CD4-positive, alpha-beta T cell treated with Interleukin-2 at 100 ng/mL for 4 hours (primary cell): ENCODE results near the gene FUBP3.
A peak's percentile ranks its signal among the peaks of the same experiment; 100 is the strongest.

ENCODE experiments used
- DNase-seq: peaks from one replicate; pipeline ENCODE4 v3.0.0-alpha.2; 2020; ENCODE audit warnings: low spot score

Gene FUBP3

DNA sequence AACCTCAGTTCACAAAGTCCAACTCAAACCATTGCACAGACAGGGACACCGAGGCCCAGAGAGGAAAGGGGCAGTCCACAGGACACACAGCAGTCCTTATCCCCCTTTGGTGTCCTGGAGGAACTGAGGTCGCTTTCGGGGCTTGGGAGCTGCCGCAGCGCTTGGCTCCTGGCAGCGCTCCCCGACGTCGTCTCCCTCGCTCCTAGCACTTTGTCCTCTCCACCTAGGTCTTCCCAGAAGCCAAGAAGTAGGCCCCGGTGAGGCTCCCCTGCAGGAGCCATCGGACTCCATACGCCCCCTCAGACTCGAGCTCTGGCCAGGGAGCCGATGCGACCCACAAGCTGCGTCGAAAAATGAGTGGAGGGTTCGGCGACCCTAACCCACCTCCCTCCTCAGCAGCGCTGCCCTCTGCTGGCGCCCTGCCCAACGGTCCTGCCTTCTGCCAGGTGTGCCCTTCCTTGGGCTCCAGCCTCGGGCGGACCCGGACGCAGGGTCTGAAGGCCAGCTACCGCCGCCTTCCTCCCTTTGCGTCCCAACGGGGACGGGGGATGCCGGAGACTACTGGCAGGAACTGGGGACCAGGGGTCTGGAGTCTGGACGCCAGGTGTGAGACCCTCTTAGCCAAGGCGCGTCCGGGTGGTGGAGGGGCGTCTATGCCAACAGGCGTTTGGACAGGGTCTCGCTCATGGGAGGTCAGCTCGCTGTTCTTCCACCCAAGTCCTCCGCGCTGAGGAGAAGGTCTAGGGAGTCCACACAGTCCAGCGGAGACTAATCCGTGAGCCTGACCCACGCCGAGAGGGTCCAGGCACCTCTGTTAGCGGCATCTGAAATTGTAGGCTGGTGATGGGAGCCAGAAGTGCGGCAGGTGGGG is 83.0 kb downstream of the FUBP3 start:
- DNase-seq, result no peak

- no peak for DNase-seq
Observed at GRCh38 chr9:130662970-130663257, 83.5 kb downstream of the FUBP3 start.

- DNase-seq, result no peak
Observed at GRCh38 chr9:130663258-130663976, 84.0 kb downstream of the FUBP3 start.

DNA sequence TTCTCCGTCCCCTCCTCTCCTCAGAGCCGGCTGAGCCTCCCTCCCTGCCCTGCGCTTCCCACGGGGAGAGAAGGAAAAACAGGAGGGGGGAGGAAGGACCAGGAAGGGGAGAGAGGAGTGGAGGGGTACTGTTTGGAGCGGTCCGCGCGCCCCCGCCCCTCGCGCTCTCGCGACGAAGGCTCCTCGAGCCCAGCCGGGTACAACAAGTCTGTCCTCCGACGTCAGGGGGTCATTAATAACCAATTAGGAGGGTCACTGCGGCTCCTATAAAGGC is 84.5 kb downstream of the FUBP3 start:
- DNase-seq, result no peak

DNA sequence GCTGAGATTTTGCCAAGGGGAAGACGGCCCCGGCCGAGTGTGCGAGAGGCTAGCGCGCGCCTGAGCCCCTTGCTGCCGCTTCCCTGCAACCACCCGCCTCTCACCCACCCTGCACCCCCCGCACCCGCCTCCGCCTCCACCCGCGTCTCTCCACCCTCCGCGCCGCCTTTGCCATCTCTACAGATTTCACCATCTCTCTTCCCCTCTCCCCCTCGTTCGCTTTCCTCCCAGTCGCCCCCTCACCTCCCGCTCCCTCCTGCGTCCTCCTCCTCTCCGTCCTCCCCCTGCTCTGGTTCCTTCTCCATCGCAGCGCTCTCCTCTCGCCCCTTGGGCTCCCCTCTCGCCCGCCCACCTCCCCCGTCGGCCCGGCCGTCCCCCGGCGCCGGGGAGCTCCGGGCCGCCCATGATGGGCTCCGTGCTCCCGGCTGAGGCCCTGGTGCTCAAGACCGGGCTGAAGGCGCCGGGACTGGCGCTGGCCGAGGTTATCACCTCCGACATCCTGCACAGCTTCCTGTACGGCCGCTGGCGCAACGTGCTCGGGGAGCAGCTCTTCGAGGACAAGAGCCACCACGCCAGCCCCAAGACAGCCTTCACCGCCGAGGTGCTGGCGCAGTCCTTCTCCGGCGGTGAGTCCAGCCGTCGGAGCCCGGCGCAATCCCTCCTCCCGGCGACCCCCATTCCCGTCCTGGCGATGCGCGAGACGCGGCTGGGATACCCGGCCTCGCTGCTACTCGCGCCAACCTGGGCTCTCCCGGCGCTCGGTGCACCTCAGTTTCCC is 85.1 kb downstream of the FUBP3 start, which contains the start of gene PRDM12:
Gene PRDM12 (plus strand): TSS at position 344 of the 778 bp plus-strand sequence. CDS start 60 bp downstream, at position 404.
- no peak for DNase-seq

- DNase-seq, result no peak
Observed at GRCh38 chr9:130665029-130665430, 85.7 kb downstream of the FUBP3 start.

DNA sequence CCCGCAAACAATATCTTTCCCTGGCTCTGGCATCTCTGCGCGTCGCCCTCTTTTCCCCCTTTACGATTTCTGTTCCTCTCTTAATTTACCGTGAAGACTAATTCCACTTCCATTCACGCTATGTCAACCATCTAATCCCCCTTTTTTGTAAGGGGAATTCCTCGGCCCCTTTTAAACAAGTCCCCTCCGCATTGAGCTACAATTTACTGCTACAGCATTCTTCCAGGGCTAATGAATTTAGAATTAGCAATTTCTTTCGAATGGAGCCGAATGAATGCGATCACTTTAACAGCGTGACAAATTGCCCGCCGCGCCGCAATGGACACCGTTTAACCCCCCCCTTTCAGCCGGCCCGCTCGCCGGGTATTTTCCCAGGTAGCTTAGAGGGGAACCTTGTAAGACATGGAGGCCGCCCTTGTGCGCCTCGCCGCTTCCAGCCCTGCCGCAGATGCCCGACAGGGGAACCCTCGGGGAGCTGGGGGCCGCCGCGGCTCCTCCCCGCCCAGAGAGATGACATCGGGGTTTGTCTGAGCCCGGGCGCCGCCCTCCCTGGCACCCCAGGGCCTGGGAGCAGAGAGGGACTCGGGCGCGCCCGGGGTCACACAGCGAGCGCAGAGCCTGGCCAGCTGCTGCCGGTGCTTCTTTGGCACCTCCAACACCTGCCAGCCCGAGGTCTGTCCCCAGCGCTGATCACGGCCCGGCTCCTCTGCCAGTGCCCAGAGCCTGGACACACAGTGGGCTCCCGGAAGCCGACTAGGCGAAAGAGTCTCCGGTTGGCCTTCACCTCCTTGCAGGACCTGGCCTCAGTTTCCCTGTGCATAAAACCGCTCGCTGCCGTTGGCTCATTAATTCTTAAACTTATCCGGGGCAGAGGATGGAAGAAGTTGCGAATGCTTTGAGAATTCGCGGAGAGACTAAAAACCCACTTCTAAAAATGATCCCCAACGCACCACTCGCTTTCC is 86.3 kb downstream of the FUBP3 start:
- DNase-seq, result no peak

- no peak for DNase-seq
Observed at GRCh38 chr9:130666393-130667119, 87.2 kb downstream of the FUBP3 start.

GRCh38 chr9:130667120-130667435 is 87.7 kb downstream of the FUBP3 start:
- no peak for DNase-seq

DNA sequence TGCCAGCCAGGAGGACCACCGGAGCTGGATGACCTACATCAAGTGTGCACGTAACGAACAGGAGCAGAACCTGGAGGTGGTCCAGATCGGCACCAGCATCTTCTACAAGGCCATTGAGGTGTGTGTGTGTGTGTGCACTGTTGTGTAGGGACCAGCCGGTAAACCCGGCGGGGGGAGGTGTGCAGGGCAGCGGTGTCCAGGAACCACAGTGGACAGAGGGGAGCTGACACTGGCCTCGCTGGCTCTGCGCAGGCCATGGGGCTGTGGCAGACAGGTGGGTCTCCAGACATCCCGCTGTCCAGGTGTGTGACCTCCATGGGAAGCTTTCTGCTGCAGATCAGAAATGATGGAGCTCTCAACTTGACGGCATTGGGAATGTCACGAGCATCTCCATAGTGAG is 88.8 kb downstream of the FUBP3 start:
- DNase-seq, result no peak

GRCh38 chr9:130668659-130669058 is 89.3 kb downstream of the FUBP3 start:
- DNase-seq, result no peak

DNA sequence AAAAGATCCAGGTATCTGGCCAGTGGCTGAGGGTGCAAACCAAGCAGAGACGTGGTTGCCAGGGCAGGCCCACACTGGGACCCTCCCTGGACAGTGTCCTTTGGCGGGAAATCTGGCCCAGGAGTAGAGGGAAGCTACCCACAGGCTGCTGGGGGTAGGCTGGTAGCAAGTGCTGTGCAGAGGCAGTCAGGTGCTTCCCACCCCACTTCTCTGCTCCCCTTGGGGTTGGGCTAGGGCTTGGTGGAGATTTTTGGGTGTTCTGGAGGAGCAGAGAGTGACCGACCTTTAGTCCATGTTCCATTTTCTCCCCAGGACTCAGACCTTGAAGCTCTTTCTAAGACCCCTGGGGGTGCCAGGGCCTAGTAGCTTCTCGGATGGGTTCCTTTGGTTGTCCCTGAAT is 90.6 kb downstream of the FUBP3 start:
- DNase-seq, result no peak

DNA sequence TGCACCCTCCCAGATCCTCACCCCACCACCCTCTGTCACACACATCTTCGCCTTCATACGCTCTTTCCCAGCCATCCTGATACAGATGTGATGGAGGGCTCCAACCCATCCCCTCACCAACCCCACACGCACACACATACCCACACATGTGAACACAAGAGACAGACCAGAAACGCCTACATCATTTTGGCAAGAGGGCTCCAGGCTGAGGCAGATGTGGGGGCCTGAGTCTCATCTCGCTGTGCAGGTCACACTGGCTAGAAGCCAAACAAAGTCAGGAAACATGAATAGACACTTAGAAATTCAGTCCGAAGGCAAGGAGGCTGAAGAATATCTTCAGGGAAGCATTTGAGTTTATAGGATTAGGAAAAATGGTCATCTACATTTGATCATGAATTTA is 91.3 kb downstream of the FUBP3 start:
- DNase-seq, result no peak

- DNase-seq, result no peak
Observed at GRCh38 chr9:130672466-130672865, 93.1 kb downstream of the FUBP3 start.

DNA sequence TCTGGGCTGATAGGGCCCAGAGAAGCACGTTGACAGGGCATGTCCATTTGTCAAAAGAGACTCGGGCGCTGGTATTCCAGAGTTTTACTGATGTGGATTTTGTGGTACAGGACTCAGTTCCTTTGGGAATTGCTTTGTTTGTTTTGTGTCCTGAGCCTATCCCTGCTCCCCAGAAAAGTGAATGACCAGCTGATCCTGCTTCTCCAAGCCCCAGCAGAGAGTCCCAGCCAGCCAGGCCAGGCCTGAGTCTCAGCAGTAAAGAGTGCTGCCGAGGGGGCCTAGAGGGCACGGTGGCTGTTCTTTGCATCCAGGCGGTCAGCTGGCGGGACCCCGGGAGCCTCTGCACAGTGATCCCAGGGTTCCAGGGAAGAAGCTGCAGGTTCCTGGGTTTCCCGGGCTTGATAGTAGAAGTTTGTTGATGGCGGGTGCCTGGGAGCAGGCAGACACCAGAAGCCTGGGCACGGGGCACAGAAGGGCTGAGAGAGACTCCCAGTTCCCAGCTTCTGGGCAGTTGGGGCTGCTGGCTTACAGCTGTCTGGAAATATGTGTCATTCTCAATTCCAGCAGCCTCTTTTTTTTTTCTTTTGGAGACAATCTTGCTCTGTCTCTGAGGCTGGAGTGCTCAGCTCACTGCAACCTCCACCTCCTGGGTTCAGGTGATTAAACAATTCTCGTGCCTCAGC is 93.7 kb downstream of the FUBP3 start:
- no peak for DNase-seq

DNA sequence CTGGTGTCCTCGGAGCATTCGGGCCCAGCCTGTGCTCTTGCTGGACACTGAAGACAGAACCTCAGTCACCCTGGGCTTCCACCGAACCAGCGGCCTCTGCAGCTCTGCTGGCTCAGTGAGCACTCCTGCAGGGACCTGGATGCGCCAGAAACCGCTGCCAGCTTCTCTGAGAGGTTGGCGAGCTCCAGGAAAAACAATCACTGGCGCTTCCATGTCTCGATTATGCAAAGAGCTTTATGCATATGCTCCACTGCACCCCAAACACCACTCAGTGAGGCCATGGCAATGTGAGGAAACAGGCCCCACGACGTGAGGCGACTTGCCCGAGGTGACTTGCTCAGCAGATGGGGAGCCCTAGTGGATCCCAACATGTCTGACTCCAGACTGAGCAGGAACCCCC is 96.0 kb downstream of the FUBP3 start:
- DNase-seq, result no peak

GRCh38 chr9:130677252-130677651 is 97.9 kb downstream of the FUBP3 start:
- no peak for DNase-seq

DNA sequence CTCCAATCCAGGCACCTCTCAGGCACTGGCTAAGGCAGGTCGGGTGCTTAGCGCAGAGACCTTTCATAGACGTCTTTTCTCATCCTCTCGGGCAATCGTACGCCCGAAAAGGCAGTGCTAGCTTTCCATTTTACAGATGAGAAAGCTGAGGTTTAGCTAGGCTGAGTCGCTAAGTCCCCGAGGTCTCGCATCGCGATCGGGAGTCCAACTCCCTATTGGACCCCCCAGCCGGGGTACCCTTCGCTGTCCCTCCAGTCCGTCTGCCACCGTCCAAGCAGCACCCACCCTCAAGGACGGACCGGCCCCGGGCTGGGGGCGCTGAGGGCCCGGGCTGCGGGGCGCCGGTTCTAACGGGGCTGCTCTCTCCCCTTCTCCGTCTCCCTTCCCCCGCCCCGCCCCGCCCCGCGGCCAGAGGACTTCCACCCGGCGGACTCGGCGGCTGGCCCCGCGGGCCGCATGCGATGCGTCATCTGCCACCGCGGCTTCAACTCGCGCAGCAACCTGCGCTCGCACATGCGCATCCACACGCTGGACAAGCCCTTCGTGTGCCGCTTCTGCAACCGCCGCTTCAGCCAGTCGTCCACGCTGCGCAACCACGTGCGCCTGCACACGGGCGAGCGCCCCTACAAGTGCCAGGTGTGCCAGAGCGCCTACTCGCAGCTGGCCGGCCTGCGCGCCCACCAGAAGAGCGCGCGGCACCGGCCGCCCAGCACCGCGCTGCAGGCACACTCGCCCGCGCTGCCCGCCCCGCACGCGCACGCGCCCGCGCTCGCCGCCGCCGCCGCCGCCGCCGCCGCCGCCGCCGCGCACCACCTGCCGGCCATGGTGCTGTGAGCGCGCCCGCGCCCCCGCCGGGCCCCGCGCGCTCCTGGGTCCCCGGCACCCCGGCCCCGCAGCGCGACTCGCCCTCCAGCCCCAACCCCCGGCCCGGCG is 101.7 kb downstream of the FUBP3 start:
- peak; percentile 64 for DNase-seq

DNA sequence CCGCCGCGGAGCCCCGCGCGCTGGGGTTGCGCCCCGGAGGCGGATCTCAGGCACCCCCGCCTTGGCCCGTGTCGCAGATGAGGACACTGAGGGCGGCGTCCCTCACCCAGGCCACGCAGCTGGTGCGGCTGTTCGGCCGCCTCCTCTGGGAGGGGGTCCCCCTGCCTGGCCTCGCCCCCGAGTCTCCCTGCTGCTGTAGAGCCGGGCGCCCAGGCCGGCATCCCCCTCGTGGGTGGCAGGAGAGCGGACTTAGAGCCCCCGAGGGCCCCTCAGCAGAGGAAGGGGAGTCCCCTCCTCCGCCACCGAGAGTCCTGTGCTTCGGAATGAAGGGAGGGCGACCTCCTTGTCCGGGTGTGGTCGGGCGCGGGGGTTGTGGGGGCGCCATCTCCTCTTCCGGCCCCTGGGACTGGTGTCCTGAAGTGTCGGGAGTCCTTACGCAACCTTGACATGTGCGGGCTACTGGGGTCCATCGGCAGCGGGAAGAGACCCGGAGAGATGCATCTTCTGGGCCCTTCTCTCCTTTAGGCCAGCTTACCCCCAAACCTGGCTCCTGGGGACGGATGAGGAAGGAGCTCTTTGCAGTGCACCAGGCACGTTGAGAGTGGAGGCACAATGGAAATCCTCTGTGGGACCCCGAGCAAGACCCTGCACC is 102.5 kb downstream of the FUBP3 start:
- no peak for DNase-seq
